Hepatocyte (in vitro differentiated cells): ENCODE results near the gene DPH5.

Source experiments
- CTCF ChIP-seq: fragments of 200-600 bp; sonication (generic); IDR thresholded peaks from 2 replicates; pipeline ENCODE4 v1.5.1; 2016; ENCODE audit warnings: antibody characterized with exemption, mild to moderate bottlenecking; ENCODE audit not compliant: poor library complexity
- EZH2phosphoT487 ChIP-seq: fragments of 200-600 bp; sonication (generic); IDR thresholded peaks from one replicate; pipeline ENCODE4 v1.6.1; 2018; ENCODE audit warnings: antibody characterized with exemption, mild to moderate bottlenecking, low read depth, moderate library complexity; ENCODE audit not compliant: unreplicated experiment, severe bottlenecking

- TF ChIP-seq EZH2phosphoT487 (no peak), CTCF (no peak)
Measured at GRCh38 chr1:101050869-101051268, 25.3 kb upstream of the DPH5 start.
